Stimulated activated CD8-positive, alpha-beta memory T cell treated with anti-CD3 and anti-CD28 coated beads, Interleukin-12 subunit alpha, Interleukin-12 subunit beta, amount 100 ng/mL, for 24 hours (primary cell): ENCODE data around the gene KIF21A.
"Not testable (repeated sequence)": the region's sequence is repeated elsewhere in the genome, so short reads cannot be mapped to it uniquely, and the experiment has no call there.

Source experiments
- DNase-seq: peaks from one replicate; pipeline ENCODE4 v3.0.0-alpha.2; 2020; ENCODE audit errors: extremely low read depth

The KIF21A gene

DNA sequence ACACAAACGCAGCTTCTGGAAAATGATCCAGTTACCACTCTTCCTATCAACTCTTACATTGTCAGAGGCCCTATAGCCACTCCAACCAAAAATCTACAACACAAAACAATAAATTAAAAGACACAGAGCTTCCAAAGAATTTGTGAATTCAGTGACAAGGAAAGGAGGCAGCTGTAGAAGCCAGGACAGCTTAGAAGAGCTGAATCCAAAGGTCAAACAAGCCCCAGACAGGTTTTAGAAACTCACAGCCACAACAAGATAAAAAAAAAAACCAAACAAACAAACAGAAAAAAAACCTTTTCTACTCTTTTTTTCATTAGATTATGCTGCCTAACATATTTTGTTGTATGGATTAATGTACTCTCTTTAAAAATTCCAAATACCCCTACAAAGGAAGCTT lies 94.4 kb downstream of the KIF21A start:
- DNase-seq, result no peak

DNA sequence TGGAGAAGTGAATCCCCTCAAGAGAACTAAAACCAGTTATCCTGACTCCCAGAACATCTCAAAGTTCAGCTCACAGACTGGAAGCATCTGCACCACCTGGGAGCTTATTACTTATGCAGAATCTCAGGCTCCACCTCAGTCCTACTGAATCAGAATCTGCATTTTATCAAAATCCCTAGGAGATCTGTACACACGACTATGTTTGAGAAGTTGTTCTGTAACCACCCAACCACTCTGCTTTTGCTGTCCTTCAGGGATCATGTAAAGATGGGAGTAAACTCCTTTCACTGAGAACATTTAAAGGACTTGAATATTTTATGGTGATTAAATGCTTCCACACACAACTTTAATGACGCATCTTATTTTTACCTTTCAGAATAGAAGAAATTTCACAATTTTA lies 98.0 kb downstream of the KIF21A start:
- DNase-seq, result no peak

DNA sequence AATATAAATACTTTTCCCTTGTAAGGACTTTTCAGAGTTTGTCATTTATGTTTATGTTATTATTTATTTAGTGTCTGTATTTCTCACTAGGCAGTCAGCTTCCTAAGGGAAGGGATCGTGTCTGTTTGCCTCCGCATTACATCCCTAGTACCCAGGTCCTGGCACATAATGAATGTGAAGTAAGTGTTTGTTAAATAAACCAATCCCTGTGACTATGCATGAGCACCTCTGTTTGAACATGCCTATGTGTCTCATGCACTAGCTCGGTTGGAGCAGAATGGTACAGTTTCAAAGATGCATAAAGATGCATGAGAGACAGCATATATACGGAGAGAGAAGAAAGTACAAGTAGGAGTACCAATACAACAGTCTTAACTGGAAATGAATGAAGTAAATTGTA lies 99.3 kb downstream of the KIF21A start:
- no peak for DNase-seq

- DNase-seq, result no peak
Measured at GRCh38 chr12:39341761-39342160, 101.2 kb downstream of the KIF21A start.

DNA sequence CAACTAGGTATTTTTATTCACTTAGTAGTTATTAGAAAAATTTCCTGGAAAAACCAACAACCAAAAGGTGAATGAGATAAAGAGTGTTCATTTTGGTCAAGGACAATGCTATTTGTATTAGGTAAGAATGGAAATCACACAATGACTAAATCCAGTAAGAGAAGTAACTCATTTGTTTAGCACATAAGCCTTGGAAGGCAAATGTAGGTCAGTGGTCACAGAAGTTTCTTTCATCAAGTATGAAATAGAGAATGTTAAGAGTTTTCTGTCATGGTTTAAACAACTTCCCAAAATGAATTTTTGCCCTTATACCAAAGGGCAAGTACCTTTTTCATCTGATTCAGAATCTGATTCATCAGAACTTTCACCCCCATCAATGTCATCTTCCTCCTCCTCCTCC lies 101.7 kb downstream of the KIF21A start:
- no peak for DNase-seq

GRCh38 chr12:39332661-39333175 lies 110.2 kb downstream of the KIF21A start:
- no peak for DNase-seq

- no peak for DNase-seq
Measured at GRCh38 chr12:39331539-39332261, 111.2 kb downstream of the KIF21A start.

DNA sequence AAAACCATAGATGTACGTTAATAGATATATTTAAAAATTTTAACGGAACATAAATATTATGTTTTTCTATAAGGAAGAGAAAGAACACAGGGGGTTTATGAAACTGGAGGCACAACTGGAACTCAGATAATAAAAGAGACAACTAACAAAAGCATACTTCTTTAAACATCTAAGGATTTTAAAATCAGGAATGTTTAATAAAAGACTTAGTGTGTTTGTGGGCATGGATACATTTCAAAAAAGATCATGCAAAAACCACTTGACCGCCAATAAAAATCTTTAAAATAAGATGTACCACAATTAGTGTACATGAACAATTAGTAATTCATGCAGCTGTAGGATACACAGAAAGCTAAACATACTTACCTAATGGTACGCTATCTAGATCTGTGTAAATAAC lies 113.0 kb downstream of the KIF21A start:
- no peak for DNase-seq

DNA sequence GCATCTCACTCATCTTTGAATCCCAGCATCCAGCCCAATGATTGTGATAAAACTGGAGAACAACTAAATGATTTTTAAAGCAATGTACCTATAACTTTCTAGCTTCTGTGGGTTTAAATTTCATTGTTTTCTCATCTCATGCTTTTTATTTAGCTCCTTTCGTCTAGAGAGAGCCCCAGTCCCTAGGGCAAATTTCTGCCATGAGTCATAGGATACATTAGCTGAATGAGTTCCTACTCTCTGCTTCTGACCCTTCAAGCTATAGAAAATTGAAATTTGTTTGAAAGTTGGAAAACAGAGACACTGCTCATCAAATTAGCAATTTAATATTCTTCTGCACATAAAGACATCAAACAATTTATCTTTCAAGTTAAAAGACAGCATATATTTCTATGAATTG lies 113.9 kb downstream of the KIF21A start:
- no peak for DNase-seq

DNA sequence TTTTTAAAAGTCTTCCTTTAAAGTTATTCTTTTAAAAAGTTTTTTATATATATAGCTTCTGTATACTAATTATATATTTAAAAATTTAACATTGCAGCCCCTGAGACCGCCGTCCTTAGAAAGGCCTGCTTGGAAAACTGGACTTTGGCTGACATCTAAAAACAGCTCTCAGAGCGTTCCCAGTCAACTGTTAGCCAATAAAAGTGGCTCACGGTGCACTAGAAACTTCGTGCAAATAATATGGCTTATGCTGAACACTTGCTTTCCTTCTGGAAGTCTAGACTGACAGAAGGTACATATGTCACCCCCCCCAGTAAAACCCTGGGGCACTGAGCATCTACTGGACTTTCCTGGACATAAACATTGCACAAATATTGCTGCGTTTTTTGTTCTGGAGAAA lies 115.0 kb downstream of the KIF21A start:
- DNase-seq, result no peak

- no peak for DNase-seq
Measured at GRCh38 chr12:39327510-39327909, 115.4 kb downstream of the KIF21A start.

DNA sequence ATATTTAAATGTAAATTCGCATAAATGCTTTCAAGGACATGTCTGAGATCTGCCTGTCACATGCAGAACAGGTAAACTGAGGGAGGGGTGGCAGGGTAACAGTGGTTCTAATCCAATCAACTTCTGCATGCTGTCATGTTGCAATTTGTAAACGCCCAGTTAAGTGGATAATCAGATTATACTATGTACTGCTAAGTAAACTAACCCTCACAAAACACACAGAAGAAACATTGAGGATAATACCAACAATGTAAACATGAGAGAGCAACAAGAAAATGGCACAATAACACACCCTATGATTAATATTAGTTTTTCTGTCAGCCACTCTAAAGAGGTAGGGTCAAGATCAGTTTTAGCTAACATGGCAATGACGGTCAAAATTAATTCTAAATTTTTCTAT lies 123.7 kb downstream of the KIF21A start:
- DNase-seq, result no peak

DNA sequence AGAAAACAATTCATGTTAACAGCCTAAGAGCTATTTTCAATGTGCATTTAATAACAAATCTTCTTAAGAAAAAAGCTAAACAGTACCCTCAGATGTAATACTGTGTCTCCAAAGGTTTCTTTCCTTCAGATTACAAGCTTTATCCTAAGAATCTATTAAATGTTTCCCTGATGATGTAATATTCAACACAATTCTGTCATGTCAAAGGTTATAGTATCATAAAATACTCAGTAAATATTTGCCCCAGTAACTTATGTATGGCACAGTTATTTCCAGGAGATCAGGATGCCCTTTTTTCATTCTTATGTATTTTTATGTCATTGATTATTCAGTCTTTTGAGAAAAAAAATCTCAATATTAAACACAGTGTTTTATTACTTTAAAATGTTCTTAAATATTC lies 128.4 kb downstream of the KIF21A start:
- DNase-seq, result no peak

DNA sequence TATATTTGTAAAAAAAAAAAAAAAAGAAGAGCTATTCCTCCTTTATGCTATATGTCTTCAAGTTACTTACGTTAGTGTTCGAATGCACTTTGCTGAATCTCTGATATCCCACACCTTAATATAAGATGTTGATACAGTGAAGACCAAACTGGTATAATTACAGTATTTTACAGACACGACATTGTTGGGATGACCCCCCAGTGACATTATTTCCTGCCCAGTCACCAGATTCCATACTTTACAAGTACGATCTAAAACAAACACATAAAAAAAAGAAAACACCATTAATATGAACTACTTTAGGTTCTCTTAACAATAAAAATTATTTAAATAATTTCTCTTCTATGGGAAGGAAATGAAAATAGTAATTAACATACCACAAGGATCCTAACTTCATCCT lies 133.4 kb downstream of the KIF21A start:
- DNase-seq, result no peak

GRCh38 chr12:39301422-39301821 lies 141.5 kb downstream of the KIF21A start:
- DNase-seq, result no peak

DNA sequence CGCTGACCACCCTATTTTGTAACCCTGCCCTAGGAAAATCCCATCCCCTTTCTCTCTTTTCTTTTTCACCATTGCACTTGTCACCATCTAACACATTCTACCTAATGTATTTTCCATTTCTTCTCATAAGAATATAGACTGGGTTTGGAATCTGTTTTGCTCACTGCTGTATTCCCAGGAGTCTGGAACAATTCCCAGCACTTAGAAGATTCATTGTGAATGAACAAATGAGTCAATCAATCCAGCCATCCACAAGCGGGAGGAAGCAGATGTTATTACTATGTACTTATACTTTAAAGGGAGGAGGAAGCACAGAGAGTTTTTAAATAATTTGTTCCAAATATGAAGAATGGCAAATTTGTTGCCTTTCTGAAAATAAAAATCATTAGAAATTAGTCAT lies 142.1 kb downstream of the KIF21A start:
- DNase-seq, result no peak

DNA sequence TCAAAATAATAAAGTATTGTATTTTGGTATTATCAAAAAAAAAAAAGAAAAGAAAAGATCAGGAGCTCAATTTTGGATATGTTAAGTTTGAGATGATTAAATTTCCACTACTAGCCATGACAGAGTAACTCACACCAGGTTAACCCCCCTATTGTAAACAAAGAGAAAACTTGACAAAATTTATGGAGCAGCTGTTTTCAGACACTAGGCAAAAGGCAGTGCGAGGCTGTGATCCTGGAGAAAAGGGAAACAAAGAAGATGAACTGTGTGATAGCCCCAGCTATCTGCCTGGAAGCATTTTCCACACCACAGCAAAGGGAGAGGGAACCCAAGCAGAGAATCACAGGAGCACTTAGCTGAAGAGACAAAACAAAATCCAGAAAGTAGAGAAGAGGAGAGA lies 145.0 kb downstream of the KIF21A start:
- no peak for DNase-seq

GRCh38 chr12:39296496-39296895 lies 146.4 kb downstream of the KIF21A start:
- DNase-seq, result no peak

GRCh38 chr12:39295593-39295992 lies 147.3 kb downstream of the KIF21A start:
- DNase-seq, result not testable (repeated sequence)

DNA sequence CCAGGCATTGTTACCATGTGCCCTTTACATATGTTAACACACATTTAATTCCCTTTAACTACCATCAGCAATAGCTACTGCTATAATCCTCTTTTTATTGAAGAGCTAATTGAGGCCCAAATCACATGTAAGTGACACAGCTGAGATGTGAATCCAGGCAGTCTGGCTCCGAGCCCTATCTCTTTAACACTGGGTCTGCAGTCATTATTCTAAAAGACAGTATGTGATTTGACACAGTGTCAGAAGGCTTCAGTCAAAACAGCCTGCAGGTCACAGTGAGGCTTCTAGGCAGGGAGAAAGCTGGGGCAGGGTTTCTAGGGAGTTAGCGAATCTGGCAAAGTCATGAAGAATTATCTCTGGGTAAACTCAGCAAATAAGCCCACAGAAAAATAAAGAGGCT lies 148.2 kb downstream of the KIF21A start:
- no peak for DNase-seq

- no peak for DNase-seq
Measured at GRCh38 chr12:39292125-39292630, 150.7 kb downstream of the KIF21A start.

- DNase-seq, result no peak
Measured at GRCh38 chr12:39287817-39288216, 155.1 kb downstream of the KIF21A start.

DNA sequence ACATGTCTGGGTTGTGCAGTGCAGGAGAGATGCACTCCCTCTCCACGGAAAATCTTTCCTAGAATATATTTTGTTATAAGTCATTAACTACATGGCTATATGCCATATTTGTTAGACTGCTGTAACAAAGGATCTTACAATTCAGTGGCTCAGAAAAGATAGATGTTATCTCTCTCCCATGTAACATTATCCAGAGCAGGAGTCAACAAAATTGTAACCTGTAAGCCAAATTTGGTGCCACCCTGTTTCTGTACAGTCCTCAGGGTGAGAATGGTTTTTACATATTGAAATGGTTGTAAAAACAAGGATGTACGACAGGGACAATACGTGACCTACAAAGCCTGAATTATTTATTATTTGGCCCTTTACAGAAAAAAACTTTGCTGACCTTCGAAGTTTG lies 155.5 kb downstream of the KIF21A start:
- no peak for DNase-seq

- DNase-seq, result no peak
Measured at GRCh38 chr12:39278426-39278825, 164.5 kb downstream of the KIF21A start.
